HEK293 (cell line): Measurements from ENCODE around the gene ZNF646.

Source experiments
- CTCF ChIA-PET: fragments of 350-600 bp; formaldehyde crosslinking; extraction: SDS; loops from one replicate; lab custom pipeline; 2021; ENCODE audit warnings: antibody characterized with exemption; lab: Yijun Ruan, JAX
- POLR2A ChIA-PET: fragments of 300-600 bp; formaldehyde crosslinking; extraction: SDS; loops from one replicate; lab custom pipeline; 2020; ENCODE audit warnings: antibody characterized with exemption, inconsistent platforms; lab: Yijun Ruan, JAX
- H3K27ac ChIP-seq: fragments of 200-500 bp; sonication (Bioruptor generic); 2 replicates; pipeline ENCODE4 v1.5.1; 2014; ENCODE audit warnings: low read depth, low read length, control low read depth, inconsistent platforms; ENCODE audit errors: extremely low read depth
- H3K36me3 ChIP-seq, 2 experiments: fragments of 200-500 bp in 1 of 2; sonication (Bioruptor generic) in 1 of 2; 1 replicate in 1 of 2; 2 replicates in 1 of 2; pipeline ENCODE4 v1.5.1; 2014 to 2017; ENCODE audit warnings: inconsistent platforms in 2 of 2, low read length in 2 of 2; ENCODE audit not compliant: control insufficient read depth in 2 of 2, insufficient read depth in 1 of 2
- H3K4me1 ChIP-seq: fragments of 200-500 bp; sonication (Bioruptor generic); 2 replicates; pipeline ENCODE4 v1.5.1; 2014; ENCODE audit warnings: mild to moderate bottlenecking, low read length, inconsistent platforms; ENCODE audit not compliant: control insufficient read depth, insufficient read depth
- H3K4me3 ChIP-seq: 2 replicates; pipeline ENCODE4 v1.5.1; 2011; ENCODE audit warnings: low read depth, mild to moderate bottlenecking, control low read depth, low read length, moderate library complexity
- H3K9me3 ChIP-seq: fragments of 200-500 bp; sonication (Bioruptor generic); 2 replicates; pipeline ENCODE4 v1.5.1; 2014; ENCODE audit warnings: low read depth, low read length, inconsistent platforms; ENCODE audit not compliant: control insufficient read depth, insufficient read depth
- GLIS2 ChIP-seq: fragments of 450-650 bp; formaldehyde crosslinking; IDR thresholded peaks from 2 replicates; pipeline ENCODE4 v1.5.1; 2016; ENCODE audit warnings: missing biosample characterization, missing genetic modification characterization
- KLF16 ChIP-seq: fragments of 450-650 bp; formaldehyde crosslinking; IDR thresholded peaks from 2 replicates; pipeline ENCODE4 v1.5.1; 2017; ENCODE audit warnings: missing biosample characterization, missing genetic modification characterization
- PRDM1 ChIP-seq: fragments of 450-650 bp; formaldehyde crosslinking; IDR thresholded peaks from 2 replicates; pipeline ENCODE4; 2016; ENCODE audit warnings: missing biosample characterization, missing genetic modification characterization
- SALL2 ChIP-seq: fragments of 450-650 bp; formaldehyde crosslinking; IDR thresholded peaks from 2 replicates; pipeline ENCODE4 v1.5.0; 2017; ENCODE audit warnings: missing biosample characterization, mild to moderate bottlenecking, missing genetic modification characterization, borderline replicate concordance
- ZBTB1 ChIP-seq: fragments of 450-650 bp; formaldehyde crosslinking; IDR thresholded peaks from 2 replicates; pipeline ENCODE4 v1.5.1; 2016; ENCODE audit warnings: missing biosample characterization, missing genetic modification characterization
- ZNF10 ChIP-seq: fragments of 450-650 bp; formaldehyde crosslinking; IDR thresholded peaks from 2 replicates; pipeline ENCODE4 v1.5.1; 2017; ENCODE audit warnings: missing biosample characterization, missing genetic modification characterization
- ZNF140 ChIP-seq: fragments of 450-650 bp; formaldehyde crosslinking; IDR thresholded peaks from 2 replicates; pipeline ENCODE4 v1.5.1; 2016; ENCODE audit warnings: missing biosample characterization, missing genetic modification characterization
- ZNF169 ChIP-seq: fragments of 450-650 bp; formaldehyde crosslinking; IDR thresholded peaks from 2 replicates; pipeline ENCODE4 v1.5.1; 2016; ENCODE audit warnings: missing biosample characterization, missing genetic modification characterization
- ZNF23 ChIP-seq: fragments of 450-650 bp; formaldehyde crosslinking; IDR thresholded peaks from 2 replicates; pipeline ENCODE4 v1.5.1; 2016; ENCODE audit warnings: missing biosample characterization, missing genetic modification characterization, borderline replicate concordance
- ZNF654 ChIP-seq: fragments of 450-650 bp; formaldehyde crosslinking; IDR thresholded peaks from 2 replicates; pipeline ENCODE4 v1.5.1; 2016; ENCODE audit warnings: low read depth, missing biosample characterization, missing genetic modification characterization
- ZNF677 ChIP-seq: fragments of 450-650 bp; IDR thresholded peaks from 2 replicates; pipeline ENCODE4 v1.5.0; 2018; ENCODE audit warnings: missing biosample characterization, mild to moderate bottlenecking, missing genetic modification characterization, moderate library complexity
- ZNF792 ChIP-seq: fragments of 450-650 bp; formaldehyde crosslinking; IDR thresholded peaks from 2 replicates; pipeline ENCODE4 v1.5.1; 2016; ENCODE audit warnings: missing biosample characterization, missing genetic modification characterization
- ZNF830 ChIP-seq: fragments of 450-650 bp; IDR thresholded peaks from 2 replicates; pipeline ENCODE4 v1.5.0; 2018; ENCODE audit warnings: missing biosample characterization, missing genetic modification characterization, low read depth, mild to moderate bottlenecking, moderate library complexity
- TF ChIP-seq, protein P1 (sequence below): fragments of 450-650 bp; formaldehyde crosslinking; IDR thresholded peaks from 2 replicates; pipeline ENCODE4 v1.5.1; 2016; ENCODE audit warnings: missing biosample characterization, missing genetic modification characterization
- TF ChIP-seq, protein P2 (sequence below): fragments of 450-650 bp; formaldehyde crosslinking; IDR thresholded peaks from 2 replicates; pipeline ENCODE4 v1.5.1; 2016; ENCODE audit warnings: missing biosample characterization, missing genetic modification characterization
- TF ChIP-seq, protein P3 (sequence below): fragments of 450-650 bp; formaldehyde crosslinking; IDR thresholded peaks from 2 replicates; pipeline ENCODE4 v1.5.1; 2017; ENCODE audit warnings: missing biosample characterization, missing genetic modification characterization
- TF ChIP-seq, protein P4 (sequence below): fragments of 450-650 bp; formaldehyde crosslinking; IDR thresholded peaks from 2 replicates; pipeline ENCODE4 v1.5.1; 2017; ENCODE audit warnings: missing biosample characterization, missing genetic modification characterization
- TF ChIP-seq, protein P5 (sequence below): fragments of 450-650 bp; IDR thresholded peaks from 2 replicates; pipeline ENCODE4 v1.5.1; 2018; ENCODE audit warnings: missing biosample characterization, missing genetic modification characterization
- TF ChIP-seq, protein P6 (sequence below): fragments of 450-650 bp; formaldehyde crosslinking; IDR thresholded peaks from 2 replicates; pipeline ENCODE4 v1.5.1; 2016; ENCODE audit warnings: missing biosample characterization, missing genetic modification characterization

ZNF646 gene

DNA sequence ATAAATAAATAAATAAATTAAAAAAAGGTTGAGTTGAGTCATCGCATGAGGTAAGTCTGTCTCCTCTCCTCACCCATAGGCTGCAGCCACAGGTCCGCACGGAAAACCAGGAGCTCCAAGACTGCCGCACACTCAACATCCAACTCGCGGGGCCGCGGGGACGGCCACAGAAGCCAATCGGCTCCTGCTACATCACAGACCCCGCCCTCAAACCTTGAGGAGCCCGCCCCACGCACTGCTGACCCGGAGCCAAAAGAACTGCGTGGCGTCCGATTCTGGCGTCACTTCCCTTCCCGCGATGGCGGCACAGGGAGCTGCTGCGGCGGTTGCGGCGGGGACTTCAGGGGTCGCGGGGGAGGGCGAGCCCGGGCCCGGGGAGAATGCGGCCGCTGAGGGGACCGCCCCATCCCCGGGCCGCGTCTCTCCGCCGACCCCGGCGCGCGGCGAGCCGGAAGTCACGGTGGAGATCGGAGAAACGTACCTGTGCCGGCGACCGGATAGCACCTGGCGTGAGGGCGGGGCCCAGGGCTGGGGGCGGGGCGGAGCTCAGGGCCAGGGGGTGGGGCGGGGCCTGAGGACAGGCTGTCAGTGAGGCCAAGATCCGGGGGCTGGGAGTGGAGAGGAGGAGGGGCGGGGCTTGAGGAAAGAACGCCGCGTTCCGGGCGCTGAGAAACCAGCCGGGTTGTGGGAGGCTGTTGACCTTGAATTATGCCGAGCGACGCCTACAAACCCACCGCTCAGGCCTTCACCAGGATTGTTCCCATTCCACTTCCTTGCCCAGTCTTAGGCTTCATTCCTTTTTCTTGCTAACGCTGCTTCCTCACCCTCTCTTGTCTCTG, 43.4 kb downstream of the ZNF646 start, which contains the start of gene KAT8 (continued):
- TF ChIP-seq, protein P1, sequence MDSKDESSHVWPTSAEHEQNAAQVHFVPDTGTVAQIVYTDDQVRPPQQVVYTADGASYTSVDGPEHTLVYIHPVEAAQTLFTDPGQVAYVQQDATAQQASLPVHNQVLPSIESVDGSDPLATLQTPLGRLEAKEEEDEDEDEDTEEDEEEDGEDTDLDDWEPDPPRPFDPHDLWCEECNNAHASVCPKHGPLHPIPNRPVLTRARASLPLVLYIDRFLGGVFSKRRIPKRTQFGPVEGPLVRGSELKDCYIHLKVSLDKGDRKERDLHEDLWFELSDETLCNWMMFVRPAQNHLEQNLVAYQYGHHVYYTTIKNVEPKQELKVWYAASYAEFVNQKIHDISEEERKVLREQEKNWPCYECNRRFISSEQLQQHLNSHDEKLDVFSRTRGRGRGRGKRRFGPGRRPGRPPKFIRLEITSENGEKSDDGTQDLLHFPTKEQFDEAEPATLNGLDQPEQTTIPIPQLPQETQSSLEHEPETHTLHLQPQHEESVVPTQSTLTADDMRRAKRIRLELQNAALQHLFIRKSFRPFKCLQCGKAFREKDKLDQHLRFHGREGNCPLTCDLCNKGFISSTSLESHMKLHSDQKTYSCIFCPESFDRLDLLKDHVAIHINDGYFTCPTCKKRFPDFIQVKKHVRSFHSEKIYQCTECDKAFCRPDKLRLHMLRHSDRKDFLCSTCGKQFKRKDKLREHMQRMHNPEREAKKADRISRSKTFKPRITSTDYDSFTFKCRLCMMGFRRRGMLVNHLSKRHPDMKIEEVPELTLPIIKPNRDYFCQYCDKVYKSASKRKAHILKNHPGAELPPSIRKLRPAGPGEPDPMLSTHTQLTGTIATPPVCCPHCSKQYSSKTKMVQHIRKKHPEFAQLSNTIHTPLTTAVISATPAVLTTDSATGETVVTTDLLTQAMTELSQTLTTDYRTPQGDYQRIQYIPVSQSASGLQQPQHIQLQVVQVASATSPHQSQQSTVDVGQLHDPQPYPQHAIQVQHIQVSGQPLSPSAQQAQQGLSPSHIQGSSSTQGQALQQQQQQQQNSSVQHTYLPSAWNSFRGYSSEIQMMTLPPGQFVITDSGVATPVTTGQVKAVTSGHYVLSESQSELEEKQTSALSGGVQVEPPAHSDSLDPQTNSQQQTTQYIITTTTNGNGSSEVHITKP (tag by site-specific recombination), result no peak
- TF ChIP-seq ZNF677 (tag by site-specific recombination), result no peak
- TF ChIP-seq, protein P2, sequence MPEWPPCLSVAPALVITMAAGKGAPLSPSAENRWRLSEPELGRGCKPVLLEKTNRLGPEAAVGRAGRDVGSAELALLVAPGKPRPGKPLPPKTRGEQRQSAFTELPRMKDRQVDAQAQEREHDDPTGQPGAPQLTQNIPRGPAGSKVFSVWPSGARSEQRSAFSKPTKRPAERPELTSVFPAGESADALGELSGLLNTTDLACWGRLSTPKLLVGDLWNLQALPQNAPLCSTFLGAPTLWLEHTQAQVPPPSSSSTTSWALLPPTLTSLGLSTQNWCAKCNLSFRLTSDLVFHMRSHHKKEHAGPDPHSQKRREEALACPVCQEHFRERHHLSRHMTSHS (tag by site-specific recombination), result no peak
- TF ChIP-seq, protein P3, sequence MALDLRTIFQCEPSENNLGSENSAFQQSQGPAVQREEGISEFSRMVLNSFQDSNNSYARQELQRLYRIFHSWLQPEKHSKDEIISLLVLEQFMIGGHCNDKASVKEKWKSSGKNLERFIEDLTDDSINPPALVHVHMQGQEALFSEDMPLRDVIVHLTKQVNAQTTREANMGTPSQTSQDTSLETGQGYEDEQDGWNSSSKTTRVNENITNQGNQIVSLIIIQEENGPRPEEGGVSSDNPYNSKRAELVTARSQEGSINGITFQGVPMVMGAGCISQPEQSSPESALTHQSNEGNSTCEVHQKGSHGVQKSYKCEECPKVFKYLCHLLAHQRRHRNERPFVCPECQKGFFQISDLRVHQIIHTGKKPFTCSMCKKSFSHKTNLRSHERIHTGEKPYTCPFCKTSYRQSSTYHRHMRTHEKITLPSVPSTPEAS (tag by site-specific recombination), result no peak
- TF ChIP-seq ZBTB1 (tag by site-specific recombination), result no peak
- TF ChIP-seq ZNF830 (tag by site-specific recombination), result no peak
- peak; percentile 37; the same call in 1 of the 2 replicates for TF ChIP-seq KLF16 (tag by site-specific recombination)

DNA sequence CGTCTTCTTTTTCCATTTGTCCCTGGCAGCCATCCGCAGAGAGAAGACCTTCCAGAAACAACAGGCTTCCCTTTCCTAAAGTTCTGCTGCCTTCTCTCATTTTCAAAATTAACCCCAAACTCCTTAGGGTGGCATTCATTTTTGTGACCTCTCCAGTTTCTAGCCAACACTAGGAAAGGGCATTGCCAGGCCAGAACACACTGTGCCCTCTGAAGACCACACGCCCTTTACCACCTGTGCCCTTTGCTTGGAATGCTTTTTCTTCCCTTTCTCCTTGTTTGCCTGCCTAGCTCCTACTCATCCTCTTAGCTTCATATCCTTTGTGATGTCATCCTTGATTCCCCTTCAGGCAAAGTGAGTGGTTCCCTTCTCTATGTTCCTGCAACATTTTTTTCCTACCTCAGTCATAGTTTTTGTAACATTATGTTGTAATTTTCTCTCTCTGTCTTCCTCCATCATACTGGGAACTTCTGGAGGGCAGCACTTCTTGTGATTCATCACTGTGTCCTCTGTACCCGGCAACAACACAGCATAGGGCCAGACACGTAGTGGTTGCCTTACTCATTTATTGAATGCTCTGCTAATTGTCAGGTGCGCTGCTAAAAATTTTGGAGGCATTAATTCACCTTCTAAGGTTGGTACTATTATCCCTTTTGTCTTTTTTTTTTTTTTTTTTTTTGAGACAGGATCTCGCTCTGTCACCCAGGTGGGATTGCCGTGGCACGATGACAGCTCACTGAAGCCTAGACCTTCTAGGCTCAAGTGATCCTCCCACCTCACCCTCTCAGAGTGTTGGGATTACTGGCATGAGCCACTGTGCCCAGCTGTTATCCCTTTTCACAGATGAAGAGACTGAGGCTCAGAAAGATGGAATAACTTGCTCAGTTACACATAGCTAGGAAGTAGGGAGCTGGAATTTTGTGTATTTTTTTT, 44.3 kb downstream of the ZNF646 start:
- peak overlapping the region; percentile 57 for H3K27ac ChIP-seq
- ChIA-PET POLR2A (interaction anchor here (0.8 to 2.1 kb wide), 29 partner anchors 7 to 756 kb away, joined by 3 to 104 read pairs (median 5); partner anchors contain the start of genes FUS, ORAI3, PRSS8 and STX4), CTCF (interaction anchor here (0.5 to 2.9 kb wide), 6 partner anchors 24 to 217 kb away, joined by 3 to 24 read pairs (median 3); partner anchors contain the start of gene HSD3B7)

DNA sequence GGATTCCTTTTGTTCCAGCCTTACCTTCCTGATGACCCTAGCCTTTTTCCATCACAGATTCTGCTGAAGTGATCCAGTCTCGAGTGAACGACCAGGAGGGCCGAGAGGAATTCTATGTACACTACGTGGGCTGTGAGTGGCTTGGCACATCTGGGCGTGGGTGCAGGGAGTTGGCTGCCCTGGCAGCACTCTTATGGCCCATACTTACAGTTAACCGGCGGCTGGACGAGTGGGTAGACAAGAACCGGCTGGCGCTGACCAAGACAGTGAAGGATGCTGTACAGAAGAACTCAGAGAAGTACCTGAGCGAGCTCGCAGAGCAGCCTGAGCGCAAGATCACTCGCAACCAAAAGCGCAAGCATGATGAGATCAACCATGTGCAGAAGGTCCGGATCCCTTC, 45.9 kb downstream of the ZNF646 start:
- H3K36me3 ChIP-seq, result peaks cover 31 to 48% of the 10 kb centered on the region in 2 experiments
- no peaks in the 10 kb centered on the region for H3K9me3 ChIP-seq
- ChIA-PET CTCF (interaction anchor here (0.6 to 1.4 kb wide), 2 partner anchors 22 to 27 kb away, joined by 3 to 5 read pairs; no protein-coding TSS in a partner anchor), POLR2A (interaction anchor here (0.7 kb wide), 1 partner anchor 61 kb away, joined by 4 read pairs; no protein-coding TSS in a partner anchor)
- no peak overlapping the region for H3K4me3 ChIP-seq
- H3K4me1 ChIP-seq, result peaks cover 4% of the 10 kb centered on the region; the same call in 1 of the 2 replicates
- H3K27ac ChIP-seq, result no peak overlapping the region
- TF ChIP-seq ZNF169 (no peak), ZNF10 (no peak), ZNF792 (tag by site-specific recombination) (no peak), ZNF654 (tag by site-specific recombination) (no peak), SALL2 (tag by site-specific recombination) (no peak), ZNF23 (tag by site-specific recombination) (no peak), ZNF140 (tag by site-specific recombination) (no peak)
- TF ChIP-seq, protein P4, sequence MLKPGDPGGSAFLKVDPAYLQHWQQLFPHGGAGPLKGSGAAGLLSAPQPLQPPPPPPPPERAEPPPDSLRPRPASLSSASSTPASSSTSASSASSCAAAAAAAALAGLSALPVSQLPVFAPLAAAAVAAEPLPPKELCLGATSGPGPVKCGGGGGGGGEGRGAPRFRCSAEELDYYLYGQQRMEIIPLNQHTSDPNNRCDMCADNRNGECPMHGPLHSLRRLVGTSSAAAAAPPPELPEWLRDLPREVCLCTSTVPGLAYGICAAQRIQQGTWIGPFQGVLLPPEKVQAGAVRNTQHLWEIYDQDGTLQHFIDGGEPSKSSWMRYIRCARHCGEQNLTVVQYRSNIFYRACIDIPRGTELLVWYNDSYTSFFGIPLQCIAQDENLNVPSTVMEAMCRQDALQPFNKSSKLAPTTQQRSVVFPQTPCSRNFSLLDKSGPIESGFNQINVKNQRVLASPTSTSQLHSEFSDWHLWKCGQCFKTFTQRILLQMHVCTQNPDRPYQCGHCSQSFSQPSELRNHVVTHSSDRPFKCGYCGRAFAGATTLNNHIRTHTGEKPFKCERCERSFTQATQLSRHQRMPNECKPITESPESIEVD (tag by site-specific recombination), result no peak
- TF ChIP-seq, protein P5, sequence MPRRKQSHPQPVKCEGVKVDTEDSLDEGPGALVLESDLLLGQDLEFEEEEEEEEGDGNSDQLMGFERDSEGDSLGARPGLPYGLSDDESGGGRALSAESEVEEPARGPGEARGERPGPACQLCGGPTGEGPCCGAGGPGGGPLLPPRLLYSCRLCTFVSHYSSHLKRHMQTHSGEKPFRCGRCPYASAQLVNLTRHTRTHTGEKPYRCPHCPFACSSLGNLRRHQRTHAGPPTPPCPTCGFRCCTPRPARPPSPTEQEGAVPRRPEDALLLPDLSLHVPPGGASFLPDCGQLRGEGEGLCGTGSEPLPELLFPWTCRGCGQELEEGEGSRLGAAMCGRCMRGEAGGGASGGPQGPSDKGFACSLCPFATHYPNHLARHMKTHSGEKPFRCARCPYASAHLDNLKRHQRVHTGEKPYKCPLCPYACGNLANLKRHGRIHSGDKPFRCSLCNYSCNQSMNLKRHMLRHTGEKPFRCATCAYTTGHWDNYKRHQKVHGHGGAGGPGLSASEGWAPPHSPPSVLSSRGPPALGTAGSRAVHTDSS (tag by site-specific recombination), result no peak

More for the DNA sequence above, 44.3 kb downstream of the ZNF646 start:
- Histone ChIP-seq H3K4me1 (peaks cover 4% of the 10 kb centered on the region; the same call in 1 of the 2 replicates), H3K9me3 (no peaks in the 10 kb centered on the region), H3K4me3 (peak overlapping the region; percentile 75), H3K36me3 (peaks cover 31 to 42% of the 10 kb centered on the region in 2 experiments)
- TF ChIP-seq, protein P6, sequence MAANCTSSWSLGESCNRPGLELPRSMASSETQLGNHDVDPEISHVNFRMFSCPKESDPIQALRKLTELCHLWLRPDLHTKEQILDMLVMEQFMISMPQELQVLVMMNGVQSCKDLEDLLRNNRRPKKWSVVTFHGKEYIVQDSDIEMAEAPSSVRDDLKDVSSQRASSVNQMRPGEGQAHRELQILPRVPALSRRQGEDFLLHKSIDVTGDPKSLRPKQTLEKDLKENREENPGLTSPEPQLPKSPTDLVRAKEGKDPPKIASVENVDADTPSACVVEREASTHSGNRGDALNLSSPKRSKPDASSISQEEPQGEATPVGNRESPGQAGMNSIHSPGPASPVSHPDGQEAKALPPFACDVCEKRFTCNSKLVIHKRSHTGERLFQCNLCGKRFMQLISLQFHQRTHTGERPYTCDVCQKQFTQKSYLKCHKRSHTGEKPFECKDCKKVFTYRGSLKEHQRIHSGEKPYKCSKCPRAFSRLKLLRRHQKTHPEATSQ (tag by site-specific recombination), result no peak
- peak; percentile 38 for TF ChIP-seq PRDM1 (tag by site-specific recombination)
- TF ChIP-seq GLIS2 (tag by site-specific recombination), result no peak
